K562 (cell line): ENCODE measurements around the gene NMT1. TPM values are rescaled to one million over a fixed set of nuclear protein-coding genes. Genes with fewer than 3 reads are reported as not detected.
A peak's percentile ranks its signal among the peaks of the same experiment; 100 is the strongest.

ENCODE experiments used
- AFF4 ChIP-seq: sonication (generic); formaldehyde crosslinking; IDR thresholded peaks from 2 replicates; pipeline ENCODE4 v1.8.0; 2023; ENCODE audit warnings: mild to moderate bottlenecking, missing genetic modification reagents
- BRCA1 ChIP-seq, 2 experiments: fragments of 450-650 bp in 1 of 2; sonication (generic) in 1 of 2; formaldehyde crosslinking in 1 of 2; IDR thresholded peaks; 2 replicates each; pipeline versions ENCODE4 v1.5.0 to v1.6.1; 2017 to 2020; ENCODE audit warnings: mild to moderate bottlenecking in 1 of 2, missing genetic modification reagents in 1 of 2
- BRF1 ChIP-seq: IDR thresholded peaks from 3 replicates; pipeline ENCODE4 v1.6.1; 2011; ENCODE audit warnings: borderline replicate concordance, mild to moderate bottlenecking; ENCODE audit not compliant: insufficient read length; ENCODE audit errors: extremely low read depth
- COPS2 ChIP-seq: fragments of 450-650 bp; conservative IDR thresholded peaks from 2 replicates; pipeline ENCODE4 v1.6.1; 2016; ENCODE audit warnings: mild to moderate bottlenecking, moderate library complexity
- ETV1 ChIP-seq: fragments of 450-650 bp; conservative IDR thresholded peaks from 2 replicates; pipeline ENCODE4 v1.6.1; 2016; ENCODE audit warnings: missing genetic modification characterization, control low read depth, low read depth, missing compliant biosample characterization
- MEIS2 ChIP-seq: fragments of 450-650 bp; IDR thresholded peaks from 2 replicates; pipeline ENCODE4 v1.6.1; 2014; ENCODE audit warnings: mild to moderate bottlenecking; ENCODE audit not compliant: partially characterized antibody
- NFATC3 ChIP-seq: fragments of 450-650 bp; IDR thresholded peaks from 2 replicates; pipeline ENCODE4 v1.6.1; 2017; ENCODE audit warnings: mild to moderate bottlenecking
- SIX5 ChIP-seq, 2 experiments: IDR thresholded peaks; 2 replicates each; pipeline ENCODE4 v1.6.1; 2011; ENCODE audit warnings: low read length in 2 of 2, borderline replicate concordance in 1 of 2, low read depth in 1 of 2, mild to moderate bottlenecking in 1 of 2, moderate library complexity in 1 of 2; ENCODE audit not compliant: insufficient read depth in 1 of 2
- SRSF1 ChIP-seq: fragments of 200-400 bp; formaldehyde crosslinking; IDR thresholded peaks from 2 replicates; pipeline ENCODE4 v1.6.1; 2017; ENCODE audit warnings: mild to moderate bottlenecking, low read depth, low read length, moderate library complexity
- TAF9B ChIP-seq: fragments of 450-650 bp; IDR thresholded peaks from 2 replicates; pipeline ENCODE4 v1.6.1; 2018; ENCODE audit warnings: mild to moderate bottlenecking; ENCODE audit not compliant: partially characterized antibody
- YBX1 ChIP-seq: fragments of 450-650 bp; IDR thresholded peaks from 2 replicates; pipeline ENCODE4 v1.7.1; 2016; ENCODE audit warnings: mild to moderate bottlenecking
- ZBTB12 ChIP-seq: fragments of 250-450 bp; sonication (Bioruptor Pico); IDR thresholded peaks from 2 replicates; pipeline ENCODE4 v1.4.0; 2020
- ZNF165 ChIP-seq: fragments of 250-450 bp; sonication (Bioruptor Pico); IDR thresholded peaks from 2 replicates; pipeline ENCODE4 v1.4.0; 2020; ENCODE audit warnings: borderline replicate concordance
- ZNF175 ChIP-seq: fragments of 200-800 bp; sonication (Bioruptor generic); IDR thresholded peaks from 2 replicates; pipeline ENCODE4 v1.6.1; 2016; ENCODE audit warnings: low read depth, mild to moderate bottlenecking, missing genetic modification characterization, missing compliant biosample characterization
- ZNF354B ChIP-seq: fragments of 250-450 bp; sonication (Bioruptor Pico); IDR thresholded peaks from 2 replicates; pipeline ENCODE4 v1.4.0; 2020
- ZNF57 ChIP-seq: fragments of 450-650 bp; formaldehyde crosslinking; IDR thresholded peaks from 2 replicates; pipeline ENCODE4 v1.4.0; 2020; ENCODE audit warnings: mild to moderate bottlenecking, moderate library complexity
- polyA plus RNA-seq, 8 experiments: library from polyadenylated mRNA; depleted of rRNA in 4 of 8; stranded (reverse) in 5 of 8; unstranded in 3 of 8; fragments of >200 nt; fragmentation: Nextera tagmentation in 2 of 8; fragmentation: Illumina TruSeq in 1 of 8; extraction: Ambion mirVana in 2 of 8; extraction: Trizol in 1 of 8; gene quantifications; 2 replicates each; pipeline versions ENCODE4 v1.2.1 to v1.2.3, GENCODE V29; 2011 to 2014; ENCODE audit warnings: inconsistent platforms in 1 of 8, missing spikeins in 1 of 8
- total RNA-seq, 7 experiments: library from RNA; depleted of rRNA in 6 of 7; stranded (reverse); fragments of >200 nt in 6 of 7; fragmentation: Illumina TruSeq in 2 of 7; extraction: Trizol in 2 of 7; gene quantifications; 2 replicates each; pipeline versions ENCODE4 v1.2.1 to v1.2.3, GENCODE V29; 2011 to 2021; ENCODE audit warnings: low replicate concordance in 1 of 7
- TF ChIP-seq, protein P1 (sequence below): fragments of 450-650 bp; IDR thresholded peaks from 2 replicates; pipeline ENCODE4 v1.7.0; 2016; ENCODE audit warnings: borderline replicate concordance
- TF ChIP-seq, protein P2 (sequence below): sonication (generic); formaldehyde crosslinking; IDR thresholded peaks from 2 replicates; pipeline ENCODE4 v1.8.0; 2022; ENCODE audit warnings: missing genetic modification reagents, mild to moderate bottlenecking, borderline replicate concordance

Gene NMT1
- total and polyA plus RNA-seq, 9 of the 15 experiments (the other 6 are each of a cell fraction or from before 2014, with no cell fraction given) = 86.7 to 569 (median 213) TPM

DNA sequence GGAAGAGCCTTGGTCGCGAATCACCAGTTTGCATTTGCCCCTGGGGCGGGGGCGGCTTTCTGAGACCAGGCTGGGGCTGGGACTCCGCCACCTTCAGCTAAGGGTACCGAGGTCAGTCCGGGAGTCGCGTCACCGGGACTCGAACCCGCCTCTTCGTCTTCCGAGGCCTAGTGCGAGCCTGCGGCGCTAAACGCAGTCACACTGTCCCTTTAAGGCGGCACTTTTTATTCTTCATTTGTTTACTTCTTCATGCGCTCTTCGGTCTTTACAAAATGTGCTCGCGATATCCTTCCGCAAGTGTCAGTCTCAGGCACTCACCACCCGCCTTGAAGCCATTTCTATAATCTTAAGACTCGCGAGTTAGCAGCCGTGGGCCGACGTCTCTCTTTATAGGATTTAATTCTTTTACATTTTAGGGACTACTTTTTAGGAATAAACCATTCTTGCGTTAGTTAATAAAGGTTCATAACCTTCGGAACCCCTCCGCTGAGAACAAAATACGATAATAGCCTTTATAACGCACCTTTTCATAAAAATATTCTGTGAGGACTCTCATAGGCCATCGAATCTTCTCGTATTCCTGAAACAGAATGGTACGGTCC lies 86.6 kb downstream of the NMT1 start (continued):
- TF ChIP-seq AFF4 (CRISPR knock-in tag) (no peak), COPS2 (no peak), SRSF1 (no peak), BRF1 (no peak), ZNF354B (CRISPR knock-in tag) (no peak), ZNF57 (CRISPR knock-in tag) (no peak), SIX5 (IDR thresholded peaks at IDR 0.05; ENCODE audit: borderline replicate concordance in 1 of 2, insufficient read depth in 1 of 2, low read depth in 1 of 2, low read length in 2 of 2) (peak in 1 of 2 experiments; percentile 1; a peak in 1 of 4 replicates), ZNF175 (CRISPR knock-in tag) (0 out of 2 replicates have a peak, but pooled peaks have one; percentile 8), MEIS2 (peak; percentile 19), YBX1 (no peak), TAF9B (peak; percentile 31), ETV1 (tag) (no peak; the same call in 1 of the 2 replicates), BRCA1 (IDR thresholded peaks at IDR 0.05) (no peak), BRCA1 (CRISPR knock-in tag; IDR thresholded peaks at IDR 0.05) (no peak), NFATC3 (peak; percentile 80; the same call in 1 of the 2 replicates), ZNF165 (CRISPR knock-in tag) (no peak), ZBTB12 (CRISPR knock-in tag) (no peak; the same call in 1 of the 2 replicates)
- TF ChIP-seq, protein P1, sequence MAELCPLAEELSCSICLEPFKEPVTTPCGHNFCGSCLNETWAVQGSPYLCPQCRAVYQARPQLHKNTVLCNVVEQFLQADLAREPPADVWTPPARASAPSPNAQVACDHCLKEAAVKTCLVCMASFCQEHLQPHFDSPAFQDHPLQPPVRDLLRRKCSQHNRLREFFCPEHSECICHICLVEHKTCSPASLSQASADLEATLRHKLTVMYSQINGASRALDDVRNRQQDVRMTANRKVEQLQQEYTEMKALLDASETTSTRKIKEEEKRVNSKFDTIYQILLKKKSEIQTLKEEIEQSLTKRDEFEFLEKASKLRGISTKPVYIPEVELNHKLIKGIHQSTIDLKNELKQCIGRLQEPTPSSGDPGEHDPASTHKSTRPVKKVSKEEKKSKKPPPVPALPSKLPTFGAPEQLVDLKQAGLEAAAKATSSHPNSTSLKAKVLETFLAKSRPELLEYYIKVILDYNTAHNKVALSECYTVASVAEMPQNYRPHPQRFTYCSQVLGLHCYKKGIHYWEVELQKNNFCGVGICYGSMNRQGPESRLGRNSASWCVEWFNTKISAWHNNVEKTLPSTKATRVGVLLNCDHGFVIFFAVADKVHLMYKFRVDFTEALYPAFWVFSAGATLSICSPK = no peak
- TF ChIP-seq, protein P2, sequence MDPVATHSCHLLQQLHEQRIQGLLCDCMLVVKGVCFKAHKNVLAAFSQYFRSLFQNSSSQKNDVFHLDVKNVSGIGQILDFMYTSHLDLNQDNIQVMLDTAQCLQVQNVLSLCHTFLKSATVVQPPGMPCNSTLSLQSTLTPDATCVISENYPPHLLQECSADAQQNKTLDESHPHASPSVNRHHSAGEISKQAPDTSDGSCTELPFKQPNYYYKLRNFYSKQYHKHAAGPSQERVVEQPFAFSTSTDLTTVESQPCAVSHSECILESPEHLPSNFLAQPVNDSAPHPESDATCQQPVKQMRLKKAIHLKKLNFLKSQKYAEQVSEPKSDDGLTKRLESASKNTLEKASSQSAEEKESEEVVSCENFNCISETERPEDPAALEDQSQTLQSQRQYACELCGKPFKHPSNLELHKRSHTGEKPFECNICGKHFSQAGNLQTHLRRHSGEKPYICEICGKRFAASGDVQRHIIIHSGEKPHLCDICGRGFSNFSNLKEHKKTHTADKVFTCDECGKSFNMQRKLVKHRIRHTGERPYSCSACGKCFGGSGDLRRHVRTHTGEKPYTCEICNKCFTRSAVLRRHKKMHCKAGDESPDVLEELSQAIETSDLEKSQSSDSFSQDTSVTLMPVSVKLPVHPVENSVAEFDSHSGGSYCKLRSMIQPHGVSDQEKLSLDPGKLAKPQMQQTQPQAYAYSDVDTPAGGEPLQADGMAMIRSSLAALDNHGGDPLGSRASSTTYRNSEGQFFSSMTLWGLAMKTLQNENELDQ (CRISPR knock-in tag) = no peak
